HK-2 (cell line): Measurements from ENCODE around the gene NKIRAS2.

ENCODE experiments used
- DNase-seq: peaks from one replicate; pipeline ENCODE4 v3.0.0-alpha.2; 2018; ENCODE audit not compliant: unreplicated experiment

NKIRAS2 gene

DNA sequence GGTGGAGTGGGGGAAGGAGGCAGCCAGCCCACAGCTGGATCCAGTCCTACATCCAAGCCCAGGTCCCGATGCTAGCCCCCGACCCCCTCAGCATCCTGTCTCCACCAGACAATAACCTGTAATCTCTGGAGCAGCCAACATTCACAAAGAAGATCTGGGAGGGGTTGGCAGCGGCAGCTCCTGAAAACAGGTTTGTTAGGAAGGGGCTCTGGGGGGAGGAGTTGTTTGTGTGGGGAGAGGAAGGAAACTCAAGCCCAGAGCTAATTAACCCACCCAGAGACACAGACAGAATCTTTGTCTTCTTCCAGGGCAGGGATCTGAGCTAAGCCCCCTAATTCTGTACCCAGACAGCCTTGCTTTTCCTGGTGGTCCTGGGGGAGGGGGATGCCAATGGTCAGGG is 35.1 kb downstream of the NKIRAS2 start:
- DNase-seq = no peak

DNA sequence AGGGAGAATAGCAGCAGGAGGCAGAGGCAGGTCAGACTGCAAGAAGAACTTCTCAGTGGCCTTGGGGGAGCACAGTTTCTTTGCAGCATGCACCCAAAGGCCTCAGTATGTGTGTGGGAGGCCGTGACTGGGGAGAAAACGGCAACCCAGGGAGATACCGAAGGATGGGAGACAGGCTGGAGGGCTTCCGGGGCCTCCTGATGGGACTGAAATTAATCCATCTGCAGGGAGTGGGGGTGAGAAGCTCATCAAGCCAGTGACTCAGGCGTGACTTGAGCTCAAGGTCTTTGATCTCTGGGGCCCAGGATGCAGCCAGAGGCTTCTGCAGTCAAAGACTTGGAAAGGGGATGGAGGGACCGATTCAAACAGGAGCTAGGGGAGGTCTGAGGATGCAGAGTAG is 35.6 kb downstream of the NKIRAS2 start:
- DNase-seq = no peak

DNA sequence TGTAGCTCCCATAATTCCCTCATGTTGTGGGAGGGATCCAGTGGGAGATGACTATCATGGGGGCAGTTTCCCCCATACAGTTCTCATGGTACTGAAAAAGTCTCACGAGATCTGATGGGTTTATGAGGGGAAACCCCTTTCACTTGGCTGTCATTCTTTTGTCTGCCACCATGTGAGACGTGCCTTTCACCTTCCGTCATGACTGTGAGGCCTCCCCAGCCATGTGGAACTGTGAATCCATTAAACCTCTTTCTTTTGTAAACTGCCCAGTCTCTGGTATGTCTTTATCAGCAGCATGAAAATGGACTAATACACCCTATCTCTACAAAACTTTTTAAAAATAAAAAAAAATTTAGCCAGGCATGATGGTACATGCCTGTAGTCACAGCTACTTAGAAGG is 36.7 kb downstream of the NKIRAS2 start:
- no peak for DNase-seq

DNA sequence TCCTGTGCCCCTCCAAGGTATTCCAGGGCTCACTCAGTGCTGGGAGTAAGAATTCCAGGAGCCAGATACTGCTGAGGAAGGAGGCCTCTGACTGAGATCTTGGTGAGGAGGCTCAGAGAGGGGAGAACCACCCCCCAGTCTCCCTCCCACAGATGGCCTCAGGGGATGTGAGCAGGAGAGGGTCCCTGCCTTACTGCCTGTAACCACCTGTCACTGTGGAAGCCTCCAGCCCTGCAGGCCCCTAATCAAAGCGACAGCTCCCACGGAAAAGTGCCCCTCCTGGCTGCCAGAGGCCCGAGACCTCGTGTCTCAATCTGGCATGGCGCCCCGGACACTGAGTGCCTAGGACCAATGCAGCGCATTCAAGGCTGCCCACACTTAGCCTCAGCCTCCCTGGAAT is 38.2 kb downstream of the NKIRAS2 start:
- DNase-seq = no peak

DNA sequence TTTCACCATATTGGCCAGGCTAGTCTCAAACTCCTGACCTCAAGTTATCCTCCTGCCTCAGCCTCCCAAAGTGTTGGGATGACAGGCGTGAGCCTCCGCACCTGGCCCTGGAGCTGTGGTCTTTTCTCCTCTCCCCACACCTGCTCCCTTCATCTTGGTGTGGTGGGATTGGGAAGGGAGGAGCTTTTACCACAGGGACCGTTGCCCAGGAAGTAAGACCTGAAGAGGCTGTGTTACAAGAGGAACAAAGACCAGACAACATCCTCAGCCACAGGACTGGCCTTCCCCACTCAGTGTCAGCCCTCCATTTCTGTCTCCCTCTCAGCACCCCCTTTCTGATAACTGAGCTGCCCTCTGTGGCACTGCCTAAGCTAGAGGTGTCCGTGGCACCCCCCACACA is 39.9 kb downstream of the NKIRAS2 start:
- no peak for DNase-seq

DNA sequence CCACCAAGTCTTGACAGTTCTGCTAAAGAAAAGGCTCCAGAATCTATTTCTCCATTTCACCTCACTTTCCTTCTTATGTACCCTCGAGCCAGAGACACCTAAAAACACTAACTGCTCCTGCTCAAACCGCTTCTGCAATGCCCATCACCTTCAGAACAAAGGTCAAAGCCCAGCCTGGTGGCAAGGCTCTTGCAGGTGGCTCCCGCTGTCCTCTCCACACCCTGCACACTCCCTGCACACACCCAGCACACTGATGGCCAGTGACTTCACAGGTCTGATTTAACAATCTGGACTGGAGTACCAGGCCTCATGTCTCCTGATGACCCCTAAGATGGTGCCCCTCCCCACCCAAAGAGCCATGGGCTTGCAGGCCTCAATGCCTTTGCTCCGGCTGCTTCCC is 40.3 kb downstream of the NKIRAS2 start:
- no peak for DNase-seq

DNA sequence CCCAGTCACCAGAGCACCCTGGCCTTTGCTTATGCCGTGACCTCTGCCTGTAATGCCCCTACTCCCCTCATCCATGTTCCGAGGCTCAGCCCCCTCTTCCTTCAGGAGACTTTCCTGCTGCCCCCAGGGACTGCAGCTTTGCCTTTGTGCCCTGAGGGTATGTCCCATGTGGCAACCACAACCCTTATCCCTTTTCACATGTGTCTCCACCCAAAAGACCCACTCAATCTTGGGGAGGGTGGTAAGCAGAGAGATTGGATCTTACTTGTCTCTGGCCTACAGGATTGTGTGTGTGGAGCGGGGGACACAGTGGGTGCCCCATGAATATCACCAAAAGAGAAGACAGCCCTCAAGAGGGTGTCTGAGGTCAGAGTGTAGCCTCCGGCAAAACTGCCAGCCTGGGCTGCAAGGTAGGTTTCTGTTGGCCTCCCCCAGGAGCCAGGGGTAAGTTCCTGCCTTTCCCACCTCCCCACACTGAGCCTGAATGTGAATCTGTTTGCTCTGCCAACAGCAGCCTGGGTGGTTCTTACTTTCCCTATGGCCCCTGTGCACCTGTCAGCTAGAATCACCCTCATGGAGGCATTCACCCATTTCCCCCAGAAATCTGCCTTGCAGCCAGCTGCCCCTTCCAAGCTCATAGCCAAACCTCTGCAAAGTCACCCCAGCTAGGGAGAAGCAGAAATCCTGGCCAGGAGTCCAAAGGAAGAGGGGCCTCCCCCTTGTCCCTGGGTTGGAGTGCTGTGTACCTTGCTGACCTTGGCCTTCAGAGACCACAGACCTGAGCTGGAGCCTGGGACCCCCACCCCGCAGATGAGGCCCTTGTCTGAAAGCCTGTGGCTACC is 42.0 kb downstream of the NKIRAS2 start:
- DNase-seq = no peak

DNA sequence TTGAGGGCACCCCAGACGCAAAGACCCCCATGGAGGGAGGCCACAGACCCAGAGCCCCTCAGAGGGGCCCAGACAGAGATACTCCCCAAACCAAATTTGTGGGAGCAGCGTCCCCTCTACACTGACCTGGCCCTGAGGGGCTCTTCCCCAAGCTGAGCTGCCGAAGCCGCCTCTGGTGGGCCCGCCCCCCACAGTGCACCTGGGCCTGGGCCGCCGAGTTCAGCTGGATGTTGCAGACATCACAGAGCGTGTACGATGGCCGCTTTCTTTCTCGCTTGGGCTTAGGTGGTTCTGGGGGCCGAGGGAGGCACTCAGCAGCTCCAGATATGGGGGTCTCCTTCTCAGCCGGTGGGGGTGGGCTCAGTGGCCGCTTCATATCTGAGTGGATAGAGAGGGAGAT is 42.8 kb downstream of the NKIRAS2 start:
- DNase-seq = no peak

DNA sequence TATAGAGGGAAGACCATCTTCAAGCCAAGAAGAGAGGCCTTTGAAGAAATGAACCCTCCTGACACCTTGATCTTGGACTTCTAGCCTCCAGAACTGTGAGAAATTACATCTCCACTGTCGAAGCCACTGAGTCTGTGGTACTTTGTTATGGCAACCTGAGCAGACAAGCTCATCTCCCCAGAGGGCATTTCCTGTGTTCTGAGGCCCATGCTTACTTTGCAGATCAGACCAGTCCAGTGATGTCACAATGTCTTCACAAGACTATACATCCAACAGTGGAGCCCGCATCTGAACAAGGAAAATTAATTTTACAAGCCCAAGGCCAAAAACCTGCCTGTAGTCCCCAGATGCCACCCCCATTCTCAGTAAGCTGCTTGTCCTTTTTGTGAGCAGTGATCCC is 45.3 kb downstream of the NKIRAS2 start:
- no peak for DNase-seq

DNA sequence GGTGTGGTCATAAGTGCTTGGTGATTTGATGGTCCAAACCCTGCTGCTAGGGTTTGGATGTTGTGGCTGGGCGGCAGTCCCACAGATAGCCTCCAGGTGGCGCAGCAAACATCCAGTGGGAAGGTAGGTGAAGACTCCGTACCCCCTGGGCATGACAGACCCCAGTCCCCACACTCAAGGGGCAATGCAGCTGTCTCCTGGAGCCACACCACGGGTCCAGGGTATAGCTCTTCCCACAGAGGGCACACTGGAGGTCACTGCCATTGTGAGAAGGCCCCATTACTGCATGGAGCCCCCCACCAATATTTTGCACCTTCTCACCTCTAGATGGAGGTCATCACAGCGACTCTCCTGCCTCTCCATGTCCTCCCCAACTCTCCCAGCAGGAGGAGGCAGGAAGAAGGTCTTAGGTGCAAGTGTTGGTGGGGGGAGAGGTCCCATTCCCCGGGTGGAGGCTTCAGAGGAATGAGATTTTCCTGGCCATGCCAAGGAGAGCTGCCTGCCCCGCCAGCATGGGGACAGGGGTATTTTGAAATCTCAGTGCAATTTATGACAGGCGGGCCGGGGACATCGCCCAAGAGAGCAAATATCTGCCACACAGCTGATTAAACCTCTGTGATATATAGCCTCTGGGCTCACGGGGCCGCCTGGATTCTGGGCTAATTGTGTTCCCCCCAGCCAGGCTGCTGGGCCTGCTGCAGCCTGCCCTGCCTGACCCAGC is 47.6 kb downstream of the NKIRAS2 start:
- DNase-seq = peak; percentile 66

DNA sequence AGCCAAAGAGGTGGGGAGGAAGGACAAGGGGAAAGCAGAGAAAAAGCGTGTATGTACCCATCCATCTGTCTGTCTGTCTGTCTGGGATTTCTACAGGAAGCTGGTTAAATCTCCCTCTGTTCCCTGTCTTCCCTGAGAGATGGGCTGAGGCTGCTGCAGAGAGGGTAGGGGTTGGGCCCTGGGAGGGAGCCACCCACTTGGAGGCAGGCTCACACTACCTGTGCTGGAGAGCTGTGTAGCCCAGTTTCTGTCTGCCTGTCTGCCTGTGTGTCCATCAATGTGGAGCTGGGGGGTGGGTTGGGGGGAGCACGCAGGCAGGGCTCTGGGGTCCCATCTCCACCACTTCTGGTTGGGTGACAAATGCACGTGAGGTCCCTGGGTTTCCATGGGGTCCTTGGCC is 49.1 kb downstream of the NKIRAS2 start:
- DNase-seq = no peak

DNA sequence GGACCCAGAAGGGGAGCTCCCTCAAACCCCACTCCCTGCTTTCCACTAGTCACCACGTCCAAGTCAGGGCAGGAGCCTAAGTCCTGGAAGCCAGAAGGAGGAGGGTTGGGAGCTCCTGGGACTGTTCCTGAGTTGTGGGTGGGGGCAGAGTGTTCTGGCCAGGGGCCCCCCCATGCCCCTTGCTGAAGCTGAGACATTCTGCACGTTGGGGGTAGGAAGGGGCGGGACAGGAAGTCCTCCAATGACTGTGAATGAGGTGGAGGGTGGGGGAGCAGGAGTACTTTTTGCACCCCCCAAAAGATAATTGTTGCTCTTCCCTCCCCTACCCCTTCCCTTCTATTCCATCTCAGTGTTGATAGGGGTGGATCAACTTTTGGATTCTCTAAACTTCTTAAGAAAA is 51.9 kb downstream of the NKIRAS2 start:
- DNase-seq = no peak

DNA sequence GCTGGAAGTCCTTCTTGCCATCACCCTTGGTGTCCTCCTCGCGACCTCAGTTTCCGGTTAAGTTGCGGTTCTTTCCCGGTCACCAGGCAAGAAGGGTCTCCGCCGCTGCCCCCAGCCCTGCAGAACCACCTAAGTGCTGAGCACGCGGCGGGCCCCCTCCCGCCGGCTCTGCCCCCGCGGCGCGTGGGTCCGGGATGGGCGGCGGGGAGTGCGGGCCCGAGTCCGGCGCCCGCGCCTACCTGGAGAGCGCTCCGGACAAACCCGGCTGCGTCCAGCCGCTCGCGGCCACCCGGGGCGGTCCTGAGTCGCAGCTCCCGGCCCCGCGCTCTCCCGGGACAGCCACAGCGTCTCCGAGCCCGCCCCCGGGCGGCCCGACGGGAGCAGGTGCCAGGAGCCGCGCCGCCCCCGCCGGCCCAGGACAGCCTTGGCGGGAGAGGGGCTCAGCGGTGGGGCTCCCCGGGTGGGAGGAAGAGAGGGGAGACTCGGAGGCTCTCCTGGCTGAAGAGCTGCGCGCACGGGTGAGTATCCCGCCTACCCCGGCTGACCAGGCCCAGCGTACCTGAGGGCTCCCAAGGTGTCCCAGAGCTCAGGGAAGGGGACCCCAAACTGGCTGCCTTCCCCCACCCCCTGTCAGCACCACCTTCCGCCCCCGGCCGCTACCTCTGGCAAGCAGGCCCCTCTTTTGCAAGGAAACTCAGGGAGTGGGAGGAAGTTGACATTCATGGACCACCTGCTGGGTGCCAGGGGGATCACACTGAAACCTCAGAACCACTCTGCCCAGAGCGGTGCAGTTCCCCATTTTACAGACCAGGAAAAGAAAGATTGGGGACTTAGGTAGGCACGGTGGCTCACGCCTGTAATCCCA is 52.7 kb downstream of the NKIRAS2 start:
- DNase-seq = no peak
